ENCODE data around the gene GPX5. TPM values are rescaled to one million over a fixed set of nuclear protein-coding genes. Genes with fewer than 3 reads are reported as not detected.
A peak's percentile ranks its signal among the peaks of the same experiment; 100 is the strongest.

The GPX5 gene
- total and polyA plus RNA-seq, 2 experiments from 2014 or later = not detected

DNA sequence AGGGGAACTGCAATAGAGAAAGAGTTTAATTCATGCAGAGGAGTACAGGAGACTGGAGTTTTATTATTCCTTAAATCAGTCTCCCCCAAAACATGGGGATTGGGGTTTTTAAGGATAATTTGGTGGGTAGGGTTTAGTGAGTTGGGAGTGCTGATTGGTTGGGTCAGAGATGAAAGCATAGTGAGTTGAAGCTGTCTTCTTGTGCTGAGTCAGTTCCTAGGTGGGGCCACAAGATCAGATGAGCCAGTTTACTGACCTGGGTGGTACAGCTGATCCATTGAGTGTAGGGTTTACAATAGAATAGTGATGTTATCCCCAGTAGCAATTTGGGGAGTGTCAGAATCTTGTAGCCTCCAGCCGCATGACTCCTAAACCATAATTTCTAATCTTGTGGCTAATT, 39.1 kb upstream of the GPX5 start:
- Histone ChIP-seq H3K4me3 (no peak overlapping the region), H4K20me1 (ENCODE audit: insufficient read depth, poor library complexity, severe bottlenecking) (no peaks in the 10 kb centered on the region), H3K4me2 (no peak overlapping the region), H2AFZ (no peak overlapping the region), H3K36me3 (replicated peaks; ENCODE audit: insufficient read depth, low read depth) (no peaks in the 10 kb centered on the region), H3K27ac (no peak overlapping the region), H3K4me1 (ENCODE audit: insufficient read depth) (no peaks in the 10 kb centered on the region), H3K79me2 (no peaks in the 10 kb centered on the region), H3K9me2 (replicated peaks; ENCODE audit: insufficient read depth) (no peaks in the 10 kb centered on the region), H3K9me3 (ENCODE audit: low read depth) (no peaks in the 10 kb centered on the region), H3K27me3 (peaks cover 8% of the 10 kb centered on the region)
- DNase-seq (ENCODE audit: low spot score) = no peak
- TF ChIP-seq EZH2 (IDR thresholded peaks at IDR 0.05; ENCODE audit: borderline replicate concordance) = no peak
- no peak for TF ChIP-seq CTCF (IDR thresholded peaks at IDR 0.05; ENCODE audit: poor library complexity)
- TF ChIP-seq EZH2phosphoT487 (IDR thresholded peaks at IDR 0.05; ENCODE audit: low read depth, severe bottlenecking, unreplicated experiment) = no peak
- 96% methylated on average over 1 of the region's 1 CpG for WGBS (ENCODE audit: low lambda C conversion rate, missing lambda C conversion rate)

GRCh38 chr6:28486988-28487742, 38.5 kb upstream of the GPX5 start:
- TF ChIP-seq CTCF (IDR thresholded peaks at IDR 0.05; ENCODE audit: poor library complexity) = no peak
- TF ChIP-seq EZH2 (IDR thresholded peaks at IDR 0.05; ENCODE audit: borderline replicate concordance) = no peak
- no peak for TF ChIP-seq EZH2phosphoT487 (IDR thresholded peaks at IDR 0.05; ENCODE audit: low read depth, severe bottlenecking, unreplicated experiment)
- no peak for DNase-seq (ENCODE audit: low spot score)
- H3K27me3 ChIP-seq = peaks cover 3% of the 10 kb centered on the region
- no peaks in the 10 kb centered on the region for H3K9me3 ChIP-seq (ENCODE audit: low read depth)
- no peak overlapping the region for H3K27ac ChIP-seq
- H3K4me1 ChIP-seq (ENCODE audit: insufficient read depth) = no peaks in the 10 kb centered on the region
- H2AFZ ChIP-seq = no peak overlapping the region
- no peaks in the 10 kb centered on the region for H3K36me3 ChIP-seq (replicated peaks; ENCODE audit: insufficient read depth, low read depth)
- no peaks in the 10 kb centered on the region for H3K79me2 ChIP-seq
- H3K9me2 ChIP-seq (replicated peaks; ENCODE audit: insufficient read depth) = no peaks in the 10 kb centered on the region
- no peaks in the 10 kb centered on the region for H4K20me1 ChIP-seq (ENCODE audit: insufficient read depth, poor library complexity, severe bottlenecking)
- no peak overlapping the region for H3K4me3 ChIP-seq
- 77% methylated on average over 3 of the region's 3 CpGs for WGBS (ENCODE audit: low lambda C conversion rate, missing lambda C conversion rate)
- no peak overlapping the region for H3K4me2 ChIP-seq

GRCh38 chr6:28488916-28489365, 36.7 kb upstream of the GPX5 start:
- DNase-seq (ENCODE audit: low spot score) = peak; percentile 71
- no peaks in the 10 kb centered on the region for H3K27me3 ChIP-seq
- H3K4me3 ChIP-seq = peak overlapping the region; percentile 23
- H4K20me1 ChIP-seq (ENCODE audit: insufficient read depth, poor library complexity, severe bottlenecking) = no peaks in the 10 kb centered on the region
- peak overlapping the region; percentile 67 for H2AFZ ChIP-seq
- H3K27ac ChIP-seq = peak overlapping the region; percentile 96
- H3K79me2 ChIP-seq = no peaks in the 10 kb centered on the region
- no peaks in the 10 kb centered on the region for H3K9me2 ChIP-seq (replicated peaks; ENCODE audit: insufficient read depth)
- peak overlapping the region; percentile 74 for H3K4me2 ChIP-seq
- no peaks in the 10 kb centered on the region for H3K36me3 ChIP-seq (replicated peaks; ENCODE audit: insufficient read depth, low read depth)
- TF ChIP-seq EZH2 (IDR thresholded peaks at IDR 0.05; ENCODE audit: borderline replicate concordance) (no peak), CTCF (IDR thresholded peaks at IDR 0.05; ENCODE audit: poor library complexity) (no peak), EZH2phosphoT487 (IDR thresholded peaks at IDR 0.05; ENCODE audit: low read depth, severe bottlenecking, unreplicated experiment) (no peak)
- no peaks in the 10 kb centered on the region for H3K4me1 ChIP-seq (ENCODE audit: insufficient read depth)
- no peaks in the 10 kb centered on the region for H3K9me3 ChIP-seq (ENCODE audit: low read depth)
- 17% methylated on average over 14 of the region's 14 CpGs for WGBS (ENCODE audit: low lambda C conversion rate, missing lambda C conversion rate)
